GM15510 (cell line): ENCODE results near the gene USB1.

Experiments used
- POLR2A ChIP-seq: IDR thresholded peaks from 3 replicates; pipeline ENCODE4 v1.6.1; 2011; ENCODE audit warnings: borderline replicate concordance; ENCODE audit not compliant: insufficient read length; ENCODE audit errors: extremely low read depth

USB1 gene

DNA sequence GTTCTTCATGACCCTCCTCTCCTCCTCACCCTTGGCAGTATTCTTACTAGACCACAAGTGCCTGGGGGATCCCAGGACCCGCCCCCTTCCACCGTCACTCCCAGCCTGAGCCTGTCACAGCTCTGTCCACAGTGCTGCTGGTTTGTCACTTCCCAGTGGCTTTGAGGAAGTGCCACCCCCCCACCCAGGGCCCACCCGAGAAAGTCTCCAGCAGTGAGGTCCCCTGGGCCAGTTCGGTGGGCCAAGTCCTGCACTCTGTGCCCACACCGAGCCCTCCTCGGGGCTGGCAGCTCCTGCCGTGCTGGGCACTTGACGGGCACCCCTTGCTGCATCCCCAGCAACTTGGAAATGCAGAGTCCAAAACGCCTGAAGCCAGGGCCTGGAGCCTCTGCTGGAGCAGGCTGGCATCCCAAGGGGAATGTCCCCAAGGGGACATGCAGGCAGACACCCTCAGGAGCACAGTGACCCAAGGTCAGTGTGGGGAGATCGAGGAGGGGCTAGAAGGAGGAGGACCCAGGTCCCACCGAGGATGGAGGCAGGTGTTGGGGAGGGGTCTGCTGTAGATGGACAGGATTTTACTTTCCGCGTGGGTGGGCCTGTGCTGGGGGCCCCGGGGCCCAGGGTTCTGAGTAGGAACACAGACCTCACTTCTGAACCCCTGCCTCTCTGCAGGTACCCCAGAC lies 39.9 kb downstream of the USB1 start:
- no peak for TF ChIP-seq POLR2A

GRCh38 chr16:58041628-58041955 lies 40.4 kb downstream of the USB1 start:
- no peak for TF ChIP-seq POLR2A

DNA sequence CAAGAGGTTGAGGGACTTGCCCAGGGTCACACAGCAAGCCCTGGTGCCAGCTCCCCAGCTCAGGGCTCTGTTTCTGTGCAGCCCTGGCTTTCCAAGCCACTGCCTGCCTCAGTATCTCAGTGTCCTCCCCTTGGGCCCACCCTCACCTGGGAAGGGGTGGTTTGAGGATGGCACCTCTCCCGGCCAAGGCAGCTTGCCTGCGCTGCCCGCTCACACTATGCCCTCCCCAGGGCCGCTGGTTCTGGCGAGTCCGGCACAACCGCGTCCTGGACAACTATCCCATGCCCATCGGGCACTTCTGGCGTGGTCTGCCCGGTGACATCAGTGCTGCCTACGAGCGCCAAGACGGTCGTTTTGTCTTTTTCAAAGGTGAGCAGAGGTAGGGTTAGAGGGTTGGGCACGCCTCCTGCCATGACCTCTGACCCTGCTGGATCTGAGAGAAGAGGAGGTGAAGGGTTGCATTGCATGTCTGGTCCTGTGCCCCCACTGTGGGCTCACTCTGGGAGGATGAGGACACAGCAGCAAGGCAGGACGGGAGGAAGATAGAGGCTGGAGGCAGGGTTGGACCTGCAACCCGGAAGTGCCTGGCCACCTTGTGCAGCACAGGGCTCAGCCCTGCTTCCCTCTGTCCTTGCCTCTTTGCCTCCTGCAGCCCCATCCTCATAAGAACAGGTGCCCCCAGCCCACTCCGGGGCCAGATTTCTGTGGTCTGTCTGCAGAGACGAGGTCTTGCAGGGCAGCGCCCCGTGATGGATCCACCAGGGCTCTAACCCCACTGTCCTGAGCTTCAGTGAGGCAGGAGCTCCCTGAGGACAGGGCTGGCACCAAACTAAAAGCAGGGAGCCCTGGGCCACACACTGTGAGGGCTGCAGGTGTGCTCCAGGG lies 41.0 kb downstream of the USB1 start:
- no peak for TF ChIP-seq POLR2A

- no peak for TF ChIP-seq POLR2A
These were observed 41.8 kb downstream of the USB1 start for GRCh38 chr16:58042886-58043515.

- no peak for TF ChIP-seq POLR2A
These were observed 42.5 kb downstream of the USB1 start for GRCh38 chr16:58043571-58044155.

- TF ChIP-seq POLR2A = no peak
These were observed 43.2 kb downstream of the USB1 start for GRCh38 chr16:58044266-58045019.

GRCh38 chr16:58045096-58045495 lies 43.9 kb downstream of the USB1 start:
- TF ChIP-seq POLR2A = no peak

GRCh38 chr16:58046054-58046881 lies 45.1 kb downstream of the USB1 start:
- TF ChIP-seq POLR2A = no peak

GRCh38 chr16:58046936-58047335 lies 45.7 kb downstream of the USB1 start:
- TF ChIP-seq POLR2A = no peak

DNA sequence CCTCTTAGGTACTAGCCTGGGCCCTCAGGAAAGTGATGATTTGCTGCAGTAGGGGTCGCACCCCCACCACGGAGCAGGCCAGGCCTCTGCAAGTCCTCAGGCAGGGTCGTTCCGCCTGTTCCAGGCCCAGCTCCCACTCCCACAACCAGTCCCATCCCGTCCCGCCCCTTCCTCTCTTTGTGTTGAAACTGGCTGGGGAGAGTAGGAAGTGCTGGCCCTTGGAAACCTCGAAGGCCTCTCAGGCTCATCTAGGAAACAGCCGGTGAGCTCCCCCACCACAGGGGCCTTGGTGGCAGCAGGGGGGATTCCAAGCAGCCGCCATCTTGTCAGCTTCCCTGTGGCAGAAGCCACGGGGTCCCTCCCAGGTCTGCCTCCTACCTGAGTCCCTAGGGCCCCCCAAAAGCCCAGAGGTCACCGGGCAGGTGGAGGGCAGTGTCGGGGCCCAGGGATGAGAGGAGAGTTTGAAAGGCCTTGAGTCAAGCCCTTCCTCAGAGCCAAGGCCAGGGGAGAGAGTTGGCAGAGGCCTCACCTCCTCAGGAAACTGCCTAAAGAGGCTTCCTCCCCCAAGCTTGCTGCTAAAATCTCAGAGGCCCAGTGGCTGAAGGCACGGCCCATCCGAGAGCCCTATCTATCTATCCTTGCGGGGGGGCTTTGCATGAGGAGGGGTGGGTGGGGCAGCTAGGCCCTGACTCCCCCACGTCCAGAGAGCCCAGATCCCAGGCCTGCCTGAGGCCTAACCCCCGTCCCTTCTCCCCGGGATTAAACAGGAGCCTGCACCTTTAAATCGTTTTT lies 46.5 kb downstream of the USB1 start:
- TF ChIP-seq POLR2A = no peak

DNA sequence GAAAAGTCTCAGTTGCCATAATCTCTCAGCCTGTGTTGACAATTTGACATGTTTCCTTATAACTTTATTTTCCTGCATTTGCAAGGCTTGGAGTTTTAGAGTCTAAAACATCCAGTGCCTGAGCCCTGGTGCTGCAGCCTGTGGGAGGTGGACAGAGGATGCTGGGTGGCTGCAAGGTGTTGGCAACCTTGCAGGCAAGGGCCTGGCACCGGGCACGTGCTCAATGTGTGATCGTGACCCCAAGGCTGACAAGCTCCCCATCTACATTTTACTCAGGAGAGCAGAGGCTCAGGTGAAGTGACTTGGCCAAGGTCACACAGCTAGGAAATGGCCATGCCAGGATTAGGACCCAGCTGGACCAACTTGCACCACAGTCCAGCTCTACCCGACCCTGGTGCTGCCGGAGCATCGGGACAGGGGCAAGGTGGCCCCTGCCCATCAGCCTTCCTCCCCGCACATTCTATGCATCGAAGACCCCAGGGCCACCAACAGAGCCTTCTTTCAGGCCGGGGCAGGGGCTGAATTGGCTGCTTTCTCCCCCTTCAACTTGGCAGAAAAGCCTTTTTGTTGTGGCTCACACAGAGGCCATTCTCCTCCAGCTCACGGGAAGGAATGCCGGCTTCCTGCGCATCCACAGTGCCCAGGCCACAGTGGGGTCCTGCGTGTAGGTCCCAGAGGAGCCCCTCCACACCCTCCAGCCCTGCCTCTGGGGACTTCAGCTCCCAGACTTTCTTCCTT lies 47.5 kb downstream of the USB1 start:
- no peak for TF ChIP-seq POLR2A
